HTR-8/SVneo (cell line): ENCODE results near the gene PHACTR2.

Experiments used
- DNase-seq: peaks from one replicate; pipeline ENCODE4 v3.0.0; 2011; ENCODE audit warnings: low spot score, mixed read lengths; ENCODE audit not compliant: insufficient read length
- FAIRE-seq: peaks from 2 replicates; lab custom pipeline; 2011; peaks lifted over from hg19 to GRCh38; lab: Jason Lieb, UNC

Gene PHACTR2

GRCh38 chr6:143674483-143675381 is 3.0 kb upstream of the PHACTR2 start:
- FAIRE-seq (no peak), DNase-seq (no peak)

DNA sequence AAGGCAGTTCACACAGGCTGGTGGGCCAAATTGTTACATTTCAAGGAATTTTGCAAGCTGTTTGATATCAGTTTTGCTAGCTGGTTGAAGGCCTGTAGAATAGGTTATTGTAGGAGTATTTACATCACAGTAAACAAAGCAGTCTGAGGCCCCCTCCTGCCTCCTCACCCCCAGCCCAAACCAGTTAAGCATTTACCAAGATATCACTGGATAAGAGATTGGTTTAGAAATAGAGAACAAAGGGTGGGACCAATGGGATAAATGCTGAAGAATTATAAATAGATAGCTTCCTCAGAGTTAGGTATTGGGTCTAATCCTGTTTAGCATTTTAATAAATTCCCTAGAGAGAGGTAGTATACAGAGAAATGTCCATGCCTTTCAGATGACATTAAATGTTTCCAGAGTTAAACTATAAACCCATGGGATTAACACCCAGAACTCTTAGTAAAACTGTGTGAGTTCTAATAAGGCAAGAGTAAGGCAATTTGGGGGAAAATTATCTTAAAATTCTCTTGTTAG is 2.3 kb upstream of the PHACTR2 start:
- no peak for FAIRE-seq
- no peak for DNase-seq

- FAIRE-seq (no peak), DNase-seq (no peak)
Observed at GRCh38 chr6:143675946-143676345, 1.8 kb upstream of the PHACTR2 start.

DNA sequence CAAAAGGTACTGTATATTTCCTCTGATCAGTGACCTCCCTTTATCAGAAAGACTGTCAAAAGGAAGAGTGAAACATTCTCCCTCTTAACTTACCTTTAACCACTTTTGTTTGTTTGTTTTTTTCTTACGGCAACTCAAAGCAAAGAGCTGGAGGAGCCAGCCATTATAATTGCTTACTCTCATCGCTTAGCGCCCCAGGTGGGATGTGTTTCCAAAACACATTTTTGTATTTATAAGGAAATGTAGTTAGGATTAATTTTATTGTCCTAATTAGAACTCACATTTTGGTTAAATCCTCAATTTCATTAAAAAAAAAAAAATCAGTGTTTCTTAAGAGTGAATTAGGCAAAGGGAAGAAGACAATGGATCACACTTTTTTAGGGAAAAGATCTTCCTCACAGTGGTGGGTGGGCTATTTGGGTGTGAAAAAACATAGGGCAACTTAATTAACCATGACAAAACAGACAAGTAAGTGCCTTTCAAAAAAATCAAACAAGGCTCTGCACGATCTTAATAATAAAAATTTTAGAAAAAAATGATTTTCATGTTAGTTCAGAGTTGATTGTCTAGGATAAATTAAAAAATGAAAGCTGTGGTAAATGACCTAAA is 1.2 kb upstream of the PHACTR2 start:
- no peak for DNase-seq
- FAIRE-seq = no peak

DNA sequence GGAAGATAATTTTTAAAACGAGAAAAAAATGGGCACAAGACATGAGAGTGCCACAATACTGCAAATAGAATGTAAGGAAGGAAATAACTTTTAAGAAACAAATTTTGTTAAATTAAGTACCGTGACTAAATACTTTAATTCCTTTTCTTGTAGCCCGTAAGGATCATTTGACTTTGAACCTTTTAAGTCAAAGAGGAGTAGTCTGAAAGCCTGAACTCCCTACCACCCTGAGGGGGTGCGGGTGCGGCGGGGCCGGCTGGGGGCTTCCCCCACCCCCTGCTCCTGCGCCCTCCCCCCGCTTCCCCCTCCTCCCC is 231 bp upstream of the PHACTR2 start:
- FAIRE-seq = no peak
- no peak for DNase-seq

- no peak for DNase-seq
Observed at GRCh38 chr6:143679041-143679440, 1.3 kb downstream of the PHACTR2 start.

GRCh38 chr6:143680141-143680540 is 2.4 kb downstream of the PHACTR2 start:
- FAIRE-seq (no peak), DNase-seq (no peak)

More at GRCh38 chr6:143679041-143679440, 1.3 kb downstream of the PHACTR2 start:
- no peak for FAIRE-seq

DNA sequence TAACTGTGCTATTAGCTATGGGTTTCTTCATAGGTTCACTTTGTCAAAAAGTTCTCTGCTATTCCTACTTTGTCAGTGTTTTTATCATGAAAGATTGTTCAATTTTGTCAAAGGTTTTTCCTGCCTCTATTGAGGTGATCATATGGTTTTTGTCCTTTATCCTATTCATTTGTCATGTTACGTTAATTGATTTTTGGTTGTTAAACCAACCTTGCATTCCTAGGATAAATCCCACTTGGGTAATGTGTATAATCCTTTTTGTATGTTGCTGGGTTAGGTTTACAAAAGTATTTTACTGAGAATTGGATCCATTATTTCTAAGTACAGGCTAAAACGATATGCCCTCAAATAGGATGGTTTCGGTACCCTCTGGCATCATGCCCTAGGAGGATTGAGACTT is 5.0 kb downstream of the PHACTR2 start:
- DNase-seq (no peak), FAIRE-seq (no peak)

GRCh38 chr6:143684486-143684885 is 6.7 kb downstream of the PHACTR2 start:
- FAIRE-seq (no peak), DNase-seq (no peak)

DNA sequence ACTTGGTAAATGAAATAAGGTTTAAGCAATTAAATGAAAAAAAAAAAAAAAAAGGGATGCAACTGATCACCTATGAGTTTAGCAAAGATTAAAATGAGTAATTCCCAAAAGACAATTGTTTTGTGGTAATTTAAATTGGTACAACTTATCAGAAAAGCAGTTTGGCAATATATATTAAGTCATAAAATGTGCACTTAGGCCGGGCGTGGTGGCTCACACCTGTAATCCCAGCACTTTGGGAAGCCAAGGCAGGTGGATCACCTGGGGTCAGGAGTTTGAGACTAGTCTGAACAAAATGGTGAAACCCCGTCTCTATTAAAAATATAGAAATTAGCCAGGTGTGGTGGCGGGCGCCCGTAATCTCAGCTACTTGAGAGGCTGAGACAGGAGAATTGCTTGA is 7.9 kb downstream of the PHACTR2 start:
- no peak for FAIRE-seq

DNA sequence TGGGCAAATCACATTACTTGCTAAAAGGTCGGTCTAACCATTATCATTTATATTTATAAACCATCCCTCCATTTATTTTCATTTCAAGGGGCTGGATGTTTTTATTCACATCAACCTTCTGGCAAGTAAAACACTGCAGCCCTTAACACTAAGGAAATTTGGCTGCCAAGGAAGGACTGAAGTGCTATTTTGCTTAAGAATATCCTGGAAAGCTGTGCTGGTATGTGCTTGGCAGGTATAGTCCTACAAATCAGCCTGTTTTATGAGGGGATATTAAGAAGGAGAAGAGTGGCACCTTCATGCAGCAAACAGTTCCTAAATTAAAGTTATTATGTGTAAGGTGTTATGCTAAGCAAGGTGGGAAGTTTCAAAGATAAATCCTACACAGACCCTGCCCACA is 9.8 kb downstream of the PHACTR2 start:
- no peak for FAIRE-seq
- DNase-seq = no peak

More for the DNA sequence above, 7.9 kb downstream of the PHACTR2 start:
- no peak for DNase-seq

GRCh38 chr6:143688681-143689080 is 10.9 kb downstream of the PHACTR2 start:
- no peak for FAIRE-seq
- DNase-seq = no peak

- DNase-seq = no peak
Observed at GRCh38 chr6:143689852-143690251, 12.1 kb downstream of the PHACTR2 start.

DNA sequence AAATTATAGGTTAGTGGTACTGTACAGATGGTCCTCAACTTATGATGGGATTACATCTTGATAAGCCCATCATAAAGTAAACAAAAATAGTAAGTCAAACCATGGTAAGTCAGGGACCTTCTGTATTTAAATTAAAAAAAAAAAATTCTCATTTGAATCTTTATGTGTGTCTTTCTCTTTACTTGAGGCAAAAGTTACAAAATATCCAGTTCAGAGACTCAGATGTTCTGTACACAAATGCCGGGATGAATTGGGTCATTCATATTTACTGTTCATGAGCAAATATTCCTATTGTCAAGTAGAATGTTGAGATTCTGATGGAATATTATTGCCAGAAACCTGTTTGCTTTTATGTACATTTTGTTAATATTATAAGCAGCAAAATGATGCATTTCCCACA is 13.4 kb downstream of the PHACTR2 start:
- DNase-seq (no peak), FAIRE-seq (no peak)

More at GRCh38 chr6:143689852-143690251, 12.1 kb downstream of the PHACTR2 start:
- no peak for FAIRE-seq

GRCh38 chr6:143691900-143692636 is 14.3 kb downstream of the PHACTR2 start:
- DNase-seq (no peak), FAIRE-seq (no peak)

DNA sequence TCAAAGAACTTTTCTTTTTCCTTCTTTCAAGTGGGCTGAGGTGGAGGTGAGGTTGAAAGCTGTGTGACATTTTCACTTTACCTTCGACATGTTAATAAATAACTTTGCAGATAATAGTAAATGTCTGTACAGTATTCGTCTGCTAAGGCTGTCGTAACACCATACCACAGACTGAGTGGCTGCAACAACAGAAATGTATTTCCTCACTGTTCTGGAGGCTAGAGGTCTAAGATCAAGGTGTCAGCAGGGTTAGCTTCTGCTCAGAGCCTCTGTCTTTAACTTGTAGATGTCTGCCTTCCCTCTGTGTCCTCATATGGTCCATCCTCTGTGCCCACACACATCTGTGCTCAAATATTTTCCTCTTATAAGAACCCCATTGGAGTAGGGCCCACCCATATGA is 14.9 kb downstream of the PHACTR2 start:
- no peak for FAIRE-seq

DNA sequence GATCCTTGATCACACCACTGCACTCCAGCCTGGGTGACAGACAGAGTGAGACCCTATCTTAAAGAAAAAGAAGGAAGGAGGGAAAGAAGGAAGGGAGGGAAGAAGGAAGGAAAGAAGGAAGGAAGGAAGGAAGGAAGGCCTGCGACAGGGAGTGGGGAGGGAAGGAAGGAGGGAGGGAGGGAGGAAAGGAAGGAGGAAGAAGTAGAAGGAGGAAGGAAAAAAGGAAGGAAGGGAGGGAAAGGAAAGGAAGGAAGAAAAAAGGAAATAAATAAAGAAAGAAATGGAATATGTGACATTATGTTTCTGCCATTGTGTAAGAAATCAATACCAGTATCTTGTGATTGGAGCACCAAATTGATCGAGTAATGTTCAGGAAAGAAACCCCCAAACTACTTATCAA is 16.2 kb downstream of the PHACTR2 start:
- no peak for DNase-seq
- FAIRE-seq = no peak

More for the DNA sequence above, 14.9 kb downstream of the PHACTR2 start:
- DNase-seq = no peak

DNA sequence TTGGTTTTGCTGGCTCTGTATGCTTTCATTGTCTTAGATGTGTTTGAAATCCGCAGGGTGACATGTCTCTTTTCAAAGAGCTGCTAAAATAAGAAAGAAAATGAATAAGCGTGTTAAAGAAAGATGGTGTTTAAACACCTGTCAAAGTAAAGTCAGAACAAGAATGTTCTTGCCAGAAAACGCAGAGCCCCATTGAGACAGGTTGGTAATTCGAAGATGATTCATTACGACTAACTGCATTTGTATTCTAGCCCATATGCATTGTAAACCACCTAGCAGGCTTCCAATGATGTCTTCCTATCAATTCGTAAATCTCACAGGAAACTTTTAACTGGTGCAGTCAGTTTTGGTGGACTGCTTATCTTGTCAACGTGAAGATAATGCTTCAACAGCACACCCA is 16.8 kb downstream of the PHACTR2 start:
- no peak for DNase-seq
- FAIRE-seq = no peak

- FAIRE-seq (no peak), DNase-seq (no peak)
Observed at GRCh38 chr6:143695130-143695968, 17.6 kb downstream of the PHACTR2 start.
